A549 (cell line): ENCODE data around the gene ALDH3B1.

ENCODE experiments used
- JUN ChIP-seq, 2 experiments: fragments of >200 bp; sonication (Bioruptor Twin); formaldehyde crosslinking; IDR thresholded peaks; 2 replicates in 1 of 2; 3 replicates in 1 of 2; pipeline ENCODE4 v1.6.1; 2016 to 2017
- KDM1A ChIP-seq: fragments of 200-600 bp; sonication (generic); IDR thresholded peaks from 2 replicates; pipeline ENCODE4 v1.6.1; 2016; ENCODE audit warnings: low read depth, mild to moderate bottlenecking
- POLR2A ChIP-seq: IDR thresholded peaks from 2 replicates; pipeline ENCODE4 v1.6.1; 2012; ENCODE audit warnings: mild to moderate bottlenecking, low read length
- ZFP36 ChIP-seq: fragments of 450-650 bp; IDR thresholded peaks from 2 replicates; pipeline ENCODE4 v1.6.1; 2014; ENCODE audit warnings: borderline replicate concordance; ENCODE audit not compliant: partially characterized antibody
- TF ChIP-seq, protein P1 (sequence below): fragments of >200 bp; sonication (Bioruptor Twin); formaldehyde crosslinking; IDR thresholded peaks from 3 replicates; pipeline ENCODE4 v1.5.1; 2016

- no peak for TF ChIP-seq JUN (IDR thresholded peaks at IDR 0.05)
- TF ChIP-seq ZFP36 = no peak
- TF ChIP-seq POLR2A = no peak
- TF ChIP-seq, protein P1, sequence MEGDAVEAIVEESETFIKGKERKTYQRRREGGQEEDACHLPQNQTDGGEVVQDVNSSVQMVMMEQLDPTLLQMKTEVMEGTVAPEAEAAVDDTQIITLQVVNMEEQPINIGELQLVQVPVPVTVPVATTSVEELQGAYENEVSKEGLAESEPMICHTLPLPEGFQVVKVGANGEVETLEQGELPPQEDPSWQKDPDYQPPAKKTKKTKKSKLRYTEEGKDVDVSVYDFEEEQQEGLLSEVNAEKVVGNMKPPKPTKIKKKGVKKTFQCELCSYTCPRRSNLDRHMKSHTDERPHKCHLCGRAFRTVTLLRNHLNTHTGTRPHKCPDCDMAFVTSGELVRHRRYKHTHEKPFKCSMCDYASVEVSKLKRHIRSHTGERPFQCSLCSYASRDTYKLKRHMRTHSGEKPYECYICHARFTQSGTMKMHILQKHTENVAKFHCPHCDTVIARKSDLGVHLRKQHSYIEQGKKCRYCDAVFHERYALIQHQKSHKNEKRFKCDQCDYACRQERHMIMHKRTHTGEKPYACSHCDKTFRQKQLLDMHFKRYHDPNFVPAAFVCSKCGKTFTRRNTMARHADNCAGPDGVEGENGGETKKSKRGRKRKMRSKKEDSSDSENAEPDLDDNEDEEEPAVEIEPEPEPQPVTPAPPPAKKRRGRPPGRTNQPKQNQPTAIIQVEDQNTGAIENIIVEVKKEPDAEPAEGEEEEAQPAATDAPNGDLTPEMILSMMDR = no peak
- no peak for TF ChIP-seq KDM1A
Observed at GRCh38 chr11:68002575-68002937, 7.6 kb upstream of the ALDH3B1 start.
